NB4 (cell line): ENCODE data around the gene MAP4.

ENCODE experiments used
- DNase-seq: peaks from one replicate; pipeline ENCODE4 v3.0.0; 2010; ENCODE audit warnings: low read depth
- H3K4me3 ChIP-seq: one replicate; pipeline ENCODE4 v1.5.1; 2011; ENCODE audit warnings: mild to moderate bottlenecking, low read depth, low read length, moderate library complexity
- CTCF ChIP-seq: IDR thresholded peaks from one replicate; pipeline ENCODE4 v1.5.1; 2012; ENCODE audit warnings: low read depth, low read length
- MYC ChIP-seq: IDR thresholded peaks from 2 replicates; pipeline ENCODE4 v1.6.1; 2011; ENCODE audit warnings: low read depth, low read length
- POLR2A ChIP-seq: IDR thresholded peaks from 2 replicates; pipeline ENCODE4 v1.6.1; 2011; ENCODE audit warnings: mild to moderate bottlenecking; ENCODE audit not compliant: insufficient read length; ENCODE audit errors: extremely low read depth
- TF ChIP-seq, protein P1 (sequence below): IDR thresholded peaks from 2 replicates; pipeline ENCODE4 v1.6.1; 2011; ENCODE audit warnings: low read depth, low read length

MAP4 gene

GRCh38 chr3:48022178-48022577 is 6.0 kb upstream of the MAP4 start:
- no peak overlapping the region for H3K4me3 ChIP-seq
- DNase-seq = no peak
- TF ChIP-seq, protein P1, sequence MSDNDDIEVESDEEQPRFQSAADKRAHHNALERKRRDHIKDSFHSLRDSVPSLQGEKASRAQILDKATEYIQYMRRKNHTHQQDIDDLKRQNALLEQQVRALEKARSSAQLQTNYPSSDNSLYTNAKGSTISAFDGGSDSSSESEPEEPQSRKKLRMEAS = no peak
- no peak for TF ChIP-seq MYC
- TF ChIP-seq CTCF = no peak
- TF ChIP-seq POLR2A = no peak

GRCh38 chr3:48018841-48019240 is 2.6 kb upstream of the MAP4 start:
- no peak for DNase-seq

GRCh38 chr3:48015431-48016180 is 610 bp downstream of the MAP4 start:
- DNase-seq = no peak
- H3K4me3 ChIP-seq = no peak overlapping the region
- no peak for TF ChIP-seq MYC

More at GRCh38 chr3:48018841-48019240, 2.6 kb upstream of the MAP4 start:
- TF ChIP-seq, protein P1 = no peak
- TF ChIP-seq POLR2A = no peak
- TF ChIP-seq CTCF = no peak
- TF ChIP-seq MYC = no peak
- H3K4me3 ChIP-seq = no peak overlapping the region

DNA sequence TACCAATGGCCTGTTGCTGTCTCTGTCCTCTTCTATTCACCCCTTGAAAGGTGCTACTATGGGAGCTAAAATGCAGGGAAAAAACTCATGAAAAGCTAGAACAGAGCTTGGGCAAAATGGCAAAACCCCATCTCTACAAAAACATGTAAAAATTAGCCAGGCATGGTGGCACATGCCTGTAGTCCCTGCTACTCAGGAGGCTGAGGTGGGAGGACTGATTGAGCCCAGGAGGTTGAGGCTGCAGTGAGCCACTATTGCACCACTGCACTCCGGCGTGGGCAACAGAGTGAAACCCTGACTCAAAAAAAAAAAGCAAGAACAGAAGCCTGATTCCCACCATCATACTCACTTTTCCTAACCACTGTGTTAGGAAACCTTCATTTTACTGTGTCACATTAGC is 1.9 kb downstream of the MAP4 start:
- no peak for DNase-seq
- TF ChIP-seq MYC (no peak), CTCF (no peak), POLR2A (no peak)
- TF ChIP-seq, protein P1 = no peak
- no peak overlapping the region for H3K4me3 ChIP-seq

GRCh38 chr3:48013288-48013980 is 2.8 kb downstream of the MAP4 start:
- no peak for DNase-seq

More at GRCh38 chr3:48013288-48013980, 2.8 kb downstream of the MAP4 start:
- TF ChIP-seq CTCF (no peak), MYC (no peak), POLR2A (no peak)
- TF ChIP-seq, protein P1 = no peak
- no peak overlapping the region for H3K4me3 ChIP-seq
